Aorta (tissue), 5 donors: ENCODE data around the gene H19. TPM values are rescaled to one million over a fixed set of nuclear protein-coding genes. Genes with fewer than 3 reads are reported as not detected.

Experiments used
- ATAC-seq: fragments of 200-7000 bp; cut with Tn5 transposase; one replicate; pipeline ENCODE4 v1.9.1; 2022; ENCODE audit warnings: moderate library complexity; ENCODE audit not compliant: low FRiP score
- DNase-seq, 2 donors: peaks; one replicate each; pipeline ENCODE4 v3.0.0-alpha.2; 2020
- H3K27ac ChIP-seq, 2 donors: one replicate each; pipeline ENCODE4 v1.5.1; 2013; ENCODE audit warnings: low read length in 2 of 2, mild to moderate bottlenecking in 2 of 2, moderate library complexity in 2 of 2, control low read depth in 1 of 2, inconsistent platforms in 1 of 2, low read depth in 1 of 2
- H3K27me3 ChIP-seq, 2 donors: one replicate each; pipeline ENCODE4 v1.6.1; 2013; ENCODE audit warnings: control low read depth in 1 of 2, low read length in 1 of 2, mild to moderate bottlenecking in 1 of 2, moderate library complexity in 1 of 2; ENCODE audit not compliant: insufficient read depth in 2 of 2, control insufficient read depth in 1 of 2
- H3K36me3 ChIP-seq, 2 donors: one replicate each; pipeline ENCODE4 v1.6.1; 2013; ENCODE audit warnings: control low read depth in 1 of 2, low read length in 1 of 2, mild to moderate bottlenecking in 1 of 2; ENCODE audit not compliant: insufficient read depth in 2 of 2, control insufficient read depth in 1 of 2
- H3K4me1 ChIP-seq, 2 donors: one replicate each; pipeline ENCODE4 v1.6.1; 2013; ENCODE audit warnings: low read length in 2 of 2, control low read depth in 1 of 2, mild to moderate bottlenecking in 1 of 2, moderate library complexity in 1 of 2; ENCODE audit not compliant: insufficient read depth in 2 of 2, control insufficient read depth in 1 of 2
- H3K4me3 ChIP-seq, 2 donors: one replicate each; pipeline ENCODE4 v1.5.1; 2013; ENCODE audit warnings: low read length in 2 of 2, control low read depth in 1 of 2, mild to moderate bottlenecking in 1 of 2
- H3K9me3 ChIP-seq: one replicate; pipeline ENCODE4 v1.6.1; 2013; ENCODE audit warnings: mild to moderate bottlenecking, low read length; ENCODE audit not compliant: control insufficient read depth
- WGBS, 2 donors: extraction: QIAGEN DNeasy Blood & Tissue Kit; methylation state at CpG; one replicate each; pipeline ENCODE4 v1.1.7; 2013; 5-methylcytosine and 5-hydroxymethylcytosine counted together
- intact Hi-C, 2 donors: fragments of 100-400 bp; cut with DNase I; formaldehyde crosslinking; loops; one replicate each; pipeline versions ENCODE4 v1.14.2 to v1.15.0; 2022
- polyA plus RNA-seq, 2 donors: library from polyadenylated mRNA; stranded (reverse); fragments of 200-250 nt; gene quantifications; one replicate each; pipeline ENCODE4 v1.2.3, GENCODE V29; 2013
- total RNA-seq, 2 donors: library from RNA; stranded (reverse); fragmentation: NEBNext Ultra II Directional; extraction: Animal tissue kit (Norgen Biotek cat#: 25700); gene quantifications; one replicate each; pipeline ENCODE4 v1.2.1, GENCODE V29; 2021
- donor health status: healthy with polysubstance abuse.
- donor health status: Bipolar disorder and iron deficiency.
- donor health status: DM: no; HTN: no; CAD: no.
- donor health status: DM: no; HTN: no; CAD: no.
- donor health status: DM: yes; HTN: yes; CAD: no.

Gene H19
- total and polyA plus RNA-seq, 4 donors: 4.5 to 1,787 (median 168) TPM

GRCh38 chr11:1947592-1948237, 49.9 kb downstream of the H19 start:
- WGBS, 2 donors: no CpG with 5 or more reads among the region's 36 CpGs
- no peak for DNase-seq
- H3K9me3 ChIP-seq: no peaks in the 10 kb centered on the region
- H3K4me1 ChIP-seq: no peaks in the 10 kb centered on the region
- H3K36me3 ChIP-seq: no peaks in the 10 kb centered on the region
- no peak overlapping the region for H3K4me3 ChIP-seq
- intact Hi-C loops: no loop called here
- no peaks in the 10 kb centered on the region for H3K27me3 ChIP-seq
- ATAC-seq: peak; percentile 54
- no peak overlapping the region for H3K27ac ChIP-seq

GRCh38 chr11:1946812-1947484, 50.7 kb downstream of the H19 start, which contains the start of gene MRPL23:
Gene MRPL23, plus strand, starts transcription at chr11:1947332. Its CDS starts 31 bp downstream, at chr11:1947363.
- intact Hi-C loops: no loop called here
- H3K4me1 ChIP-seq: no peaks in the 10 kb centered on the region
- ATAC-seq: peak; percentile 85
- no peak within 1 kb of the TSS for H3K27ac ChIP-seq
- no peaks in the 10 kb centered on the region for H3K36me3 ChIP-seq
- H3K9me3 ChIP-seq: no peaks in the 10 kb centered on the region
- H3K27me3 ChIP-seq: no peaks in the 10 kb centered on the region
- 0% methylated on average over 19 of the region's 85 CpGs; no CpG with 5 or more reads in 1 of the 2 donors for WGBS, 2 donors
- DNase-seq: peak in 1 of 2 donors; percentile 31
- H3K4me3 ChIP-seq: no peak within 1 kb of the TSS

Other genes starting within 250 kb of the H19 start
- 10 to 100 TPM; 10.7 to 15.0 TPM for gene IFITM10, start 247.2 kb downstream of the H19 start, total RNA-seq
- gene IFITM10, start 247.2 kb downstream of the H19 start, polyA plus RNA-seq: 10 to 100 TPM in 1 of 2 donors, 1 to 10 TPM in 1; 1.9 to 47.7 TPM
- 100 to 1,000 TPM; 473 to 535 TPM for gene CTSD, start 233.9 kb downstream of the H19 start, total RNA-seq
- gene CTSD, start 233.9 kb downstream of the H19 start, polyA plus RNA-seq: 100 to 1,000 TPM; 619 to 646 TPM
- gene SYT8, start 162.9 kb downstream of the H19 start, total RNA-seq: under 1 TPM; 0.19 to 0.75 TPM
- 10 to 100 TPM in 1 of 2 donors, 1 to 10 TPM in 1; 6.4 to 14.3 TPM for gene SYT8, start 162.9 kb downstream of the H19 start, polyA plus RNA-seq
- 1 to 10 TPM in 1 of 2 donors, under 1 TPM in 1; 0.81 to 2.2 TPM for gene TNNI2, start 158.9 kb downstream of the H19 start, total RNA-seq
- under 1 TPM; 0.75 to 0.82 TPM for gene TNNI2, start 158.9 kb downstream of the H19 start, polyA plus RNA-seq
- gene LSP1, start 144.8 kb downstream of the H19 start, total RNA-seq: 100 to 1,000 TPM in 1 of 2 donors, 10 to 100 TPM in 1; 45.2 to 128 TPM
- gene LSP1, start 144.8 kb downstream of the H19 start, polyA plus RNA-seq: 10 to 100 TPM; 12.0 to 40.4 TPM
- not detected for gene PRR33, start 105.9 kb downstream of the H19 start, total RNA-seq
- gene PRR33, start 105.9 kb downstream of the H19 start, polyA plus RNA-seq: not detected
- gene TNNT3, start 78.1 kb downstream of the H19 start, total RNA-seq: 10 to 100 TPM in 1 of 2 donors, 1 to 10 TPM in 1; 8.8 to 54.3 TPM
- 1 to 10 TPM; 3.4 to 3.9 TPM for gene TNNT3, start 78.1 kb downstream of the H19 start, polyA plus RNA-seq
- 10 to 100 TPM; 23.4 to 43.9 TPM for gene MRPL23, start 50.5 kb downstream of the H19 start, total RNA-seq
- 100 to 1,000 TPM in 1 of 2 donors, 10 to 100 TPM in 1; 82.3 to 143 TPM for gene MRPL23, start 50.5 kb downstream of the H19 start, polyA plus RNA-seq
- gene IGF2, start 141.5 kb upstream of the H19 start, total RNA-seq: 100 to 1,000 TPM in 1 of 2 donors, 10 to 100 TPM in 1; 83.5 to 620 TPM
- gene IGF2, start 141.5 kb upstream of the H19 start, polyA plus RNA-seq: 1 to 10 TPM in 1 of 2 donors, under 1 TPM in 1; 0.67 to 1.8 TPM
- gene INS, start 163.4 kb upstream of the H19 start, total RNA-seq: 1 to 10 TPM; 1.9 to 2.1 TPM
- gene INS, start 163.4 kb upstream of the H19 start, polyA plus RNA-seq: 10 to 100 TPM; 17.2 to 18.8 TPM
- gene TH, start 174.0 kb upstream of the H19 start, total RNA-seq: under 1 TPM in 1 of 2 donors, not detected in 1; 0.45 TPM
- not detected for gene TH, start 174.0 kb upstream of the H19 start, polyA plus RNA-seq